GM18502 (cell line): ENCODE data around the gene BMI1.
A peak's percentile ranks its signal among the peaks of the same experiment; 100 is the strongest.
"Not testable (repeated sequence)": the region's sequence is repeated elsewhere in the genome, so short reads cannot be mapped to it uniquely, and the experiment has no call there.

Experiments used
- ATAC-seq: cut with Tn5 transposase; IDR thresholded peaks from one replicate; pipeline ENCODE4 v1.9.1; 2021; ENCODE audit warnings: mild to moderate bottlenecking; ENCODE audit not compliant: unreplicated experiment, poor library complexity

Gene BMI1

DNA sequence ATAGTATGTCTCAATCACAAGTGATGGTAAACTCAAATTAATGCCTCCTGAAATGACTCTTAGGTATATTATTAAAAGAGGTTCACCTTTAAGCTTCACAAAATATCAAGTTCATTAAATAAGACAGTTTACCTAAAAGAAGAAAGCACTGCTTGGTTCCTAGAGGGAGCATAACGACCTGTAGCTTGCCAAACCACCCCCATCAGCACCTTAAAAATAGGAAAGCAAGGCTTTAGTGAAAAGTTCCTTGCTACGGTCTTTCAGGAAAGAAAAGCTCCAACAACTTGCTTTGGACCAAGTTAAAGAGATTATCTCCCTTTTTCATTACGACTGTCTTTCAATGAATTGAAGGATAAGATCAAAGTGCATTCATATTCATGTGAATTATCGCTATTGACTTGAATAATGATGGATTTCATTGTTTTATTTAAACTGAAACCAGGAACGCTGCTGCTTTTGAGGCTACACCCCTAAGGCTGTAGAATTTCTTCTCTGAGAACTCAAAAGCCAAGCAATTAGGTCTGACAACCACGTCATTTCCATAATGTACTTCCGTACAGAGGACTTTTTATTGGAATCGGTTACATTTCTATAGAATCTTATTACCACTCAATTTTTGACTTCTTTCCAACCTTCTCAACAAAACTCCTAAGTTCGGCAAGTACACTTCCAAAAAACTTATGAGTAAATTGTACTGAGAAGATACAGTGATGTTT is 17.4 kb downstream of the BMI1 start:
- no peak for ATAC-seq

DNA sequence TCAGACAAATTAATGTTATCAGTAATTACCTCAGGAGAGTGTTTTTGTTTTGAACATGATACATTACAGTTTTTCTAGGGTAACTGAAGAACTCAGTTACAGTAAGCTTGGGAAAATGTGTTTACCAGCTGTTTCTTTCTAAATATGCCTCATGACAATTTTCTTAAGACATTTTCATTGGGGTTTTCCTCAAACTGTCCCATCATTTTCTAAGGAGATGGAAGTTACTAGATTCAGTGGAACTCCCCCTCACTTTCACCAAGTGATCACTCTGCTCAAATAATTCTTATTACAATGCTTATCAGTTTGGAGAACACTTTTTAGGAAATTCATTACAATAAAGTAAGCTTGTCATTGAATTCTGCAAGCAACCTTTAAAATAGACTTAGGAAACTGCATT is 18.0 kb downstream of the BMI1 start:
- no peak for ATAC-seq

DNA sequence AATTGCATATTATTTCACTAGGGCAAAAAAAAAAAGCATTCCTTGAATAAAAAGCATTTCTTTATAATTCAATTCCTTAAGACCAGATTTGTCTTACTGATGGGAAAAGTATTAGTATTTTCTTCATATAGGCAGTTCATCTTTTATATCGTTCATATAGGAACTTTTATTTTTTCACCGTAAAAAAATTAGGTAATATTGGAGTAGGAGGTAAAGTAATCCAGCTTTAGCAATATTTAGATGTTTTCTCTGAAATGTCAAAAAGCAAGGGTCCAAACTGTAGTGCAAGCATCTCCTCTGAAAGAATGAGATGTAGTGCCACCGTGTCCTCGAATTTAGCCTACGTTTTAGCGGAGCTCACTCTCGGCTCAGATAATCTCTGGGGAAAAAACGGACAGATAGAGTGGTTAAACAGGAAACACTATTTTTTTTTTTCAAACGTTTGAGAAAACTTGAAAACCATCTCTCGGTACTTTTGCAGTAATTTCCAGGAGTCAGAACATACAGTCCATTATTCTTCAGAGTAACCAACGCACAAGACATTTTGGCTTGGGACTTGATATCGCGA is 18.9 kb downstream of the BMI1 start:
- ATAC-seq: peak; percentile 0

DNA sequence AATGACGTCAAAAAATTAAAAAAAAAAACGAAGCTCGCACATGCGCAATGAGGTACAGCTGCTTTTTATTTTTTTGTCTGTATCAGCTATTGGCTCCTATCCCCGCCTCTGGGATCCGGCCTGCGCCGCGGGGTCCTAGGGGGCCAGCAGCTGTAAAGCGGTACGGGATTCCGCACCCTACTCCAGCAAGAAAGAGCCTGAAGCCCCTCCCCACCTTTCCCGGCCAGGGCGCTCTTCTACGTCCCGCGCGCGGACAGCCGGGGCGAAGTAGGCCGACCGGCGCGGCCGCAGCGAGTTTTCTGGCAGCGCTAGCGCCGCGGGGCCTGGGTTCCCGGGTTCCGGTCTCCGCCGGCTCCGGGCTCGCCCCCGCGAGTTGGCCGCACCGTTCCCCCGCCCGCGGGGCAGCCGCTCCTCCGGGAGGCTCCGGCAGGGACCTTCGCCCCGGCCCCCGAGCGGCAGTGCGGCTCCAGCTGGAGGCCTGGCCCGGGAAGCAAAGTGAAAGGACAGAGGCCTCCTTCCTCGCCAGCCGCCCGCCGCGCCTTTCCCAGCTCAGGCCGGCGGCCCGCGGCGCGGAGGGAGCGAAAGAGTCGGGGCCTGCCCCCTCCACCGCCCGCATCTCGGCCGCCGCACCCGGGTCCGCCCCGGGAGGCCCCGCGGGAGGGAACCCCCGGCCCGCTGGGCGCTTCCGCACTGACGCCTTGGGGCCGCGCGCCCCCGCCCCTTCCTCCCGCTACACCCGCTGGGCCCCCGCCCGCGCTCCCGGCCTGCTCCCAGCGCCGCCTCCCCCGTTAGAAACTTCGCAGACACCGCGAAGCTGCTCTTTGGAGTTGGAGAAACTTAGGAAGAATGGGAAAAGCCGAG is 19.7 kb downstream of the BMI1 start:
- peak; percentile 41 for ATAC-seq

DNA sequence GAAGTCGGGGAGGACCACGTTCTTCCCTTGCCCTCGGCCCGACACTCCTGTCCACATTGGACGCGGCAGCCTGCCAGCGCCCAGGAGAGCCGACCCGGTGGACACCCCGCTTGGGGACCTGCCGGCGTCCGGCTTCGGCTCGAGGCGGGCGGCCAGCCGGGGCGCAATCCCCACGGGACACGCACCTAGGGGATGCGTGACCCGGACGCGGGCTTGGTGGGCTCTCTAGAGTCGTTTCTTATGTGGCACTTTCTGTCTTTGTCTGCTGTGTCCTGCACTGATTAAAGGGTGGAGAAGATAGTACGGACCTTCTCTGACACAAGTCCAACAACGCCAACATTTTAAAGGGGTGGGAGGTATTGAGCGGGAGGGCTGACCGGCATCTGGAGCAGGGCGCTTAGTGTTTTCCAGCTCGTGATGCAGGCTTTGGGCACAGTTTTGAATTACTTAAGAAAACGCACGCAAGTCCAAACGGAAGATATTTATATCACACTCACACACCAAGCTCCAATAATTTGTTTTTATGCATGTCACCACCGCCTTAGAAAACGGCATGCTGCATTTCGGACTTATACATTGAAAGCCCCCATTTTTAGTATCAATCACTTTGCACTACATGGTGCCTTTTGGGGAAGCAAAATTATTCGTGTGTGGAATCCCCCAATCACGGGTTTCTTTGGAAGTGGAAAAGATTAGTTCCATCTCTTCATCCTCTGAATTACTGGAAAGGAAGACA is 20.5 kb downstream of the BMI1 start:
- ATAC-seq: peak; percentile 6

DNA sequence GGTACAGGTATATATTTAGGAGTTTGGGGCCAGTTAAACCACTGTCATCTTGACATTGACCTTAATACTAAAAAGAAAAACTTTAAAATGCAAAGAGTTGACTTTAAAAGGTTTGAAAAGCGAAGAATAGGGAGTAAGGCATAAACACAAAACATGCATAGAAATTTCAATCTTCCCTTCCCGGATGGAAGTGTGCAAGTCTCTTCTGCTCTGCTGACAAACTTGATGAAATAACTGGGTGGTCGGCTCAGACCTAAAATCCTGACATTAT is 21.0 kb downstream of the BMI1 start:
- no peak for ATAC-seq

DNA sequence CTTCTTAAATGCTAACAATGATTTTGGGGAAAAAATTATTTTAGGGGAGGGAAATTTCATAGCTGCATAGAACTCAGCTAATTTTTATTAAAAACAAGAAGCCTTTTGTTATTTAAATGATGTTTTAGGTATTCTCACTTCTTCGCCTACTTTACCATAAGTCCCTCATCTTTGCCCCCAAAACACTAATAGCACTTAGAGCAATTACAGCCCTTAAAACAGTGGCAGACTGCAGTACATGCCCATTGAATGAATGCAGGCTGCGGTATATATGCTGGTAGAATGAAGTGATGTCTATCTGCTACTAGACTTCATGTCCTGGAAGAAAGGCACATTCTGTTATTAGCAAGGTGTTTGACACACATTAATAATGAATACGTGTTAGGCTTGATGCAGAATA is 21.5 kb downstream of the BMI1 start:
- ATAC-seq: no peak

DNA sequence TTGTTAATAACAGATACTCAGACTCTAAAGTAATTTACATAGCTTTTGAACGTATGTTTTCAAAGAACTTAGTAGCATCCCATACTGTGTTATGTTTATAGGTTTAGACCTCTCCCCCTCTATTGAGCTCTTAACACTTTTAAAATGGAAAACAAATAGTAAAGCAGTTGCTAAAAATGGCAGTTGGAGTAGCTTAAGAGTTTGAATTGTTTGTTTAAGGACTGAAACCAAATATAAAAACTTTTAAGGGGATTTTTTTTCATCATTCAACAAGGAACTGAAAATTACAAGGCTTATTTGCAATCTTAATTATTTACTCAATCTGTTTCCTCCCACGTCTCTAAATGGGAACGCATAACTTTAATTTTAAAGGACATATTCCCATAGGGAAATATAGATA is 22.8 kb downstream of the BMI1 start:
- ATAC-seq: no peak

DNA sequence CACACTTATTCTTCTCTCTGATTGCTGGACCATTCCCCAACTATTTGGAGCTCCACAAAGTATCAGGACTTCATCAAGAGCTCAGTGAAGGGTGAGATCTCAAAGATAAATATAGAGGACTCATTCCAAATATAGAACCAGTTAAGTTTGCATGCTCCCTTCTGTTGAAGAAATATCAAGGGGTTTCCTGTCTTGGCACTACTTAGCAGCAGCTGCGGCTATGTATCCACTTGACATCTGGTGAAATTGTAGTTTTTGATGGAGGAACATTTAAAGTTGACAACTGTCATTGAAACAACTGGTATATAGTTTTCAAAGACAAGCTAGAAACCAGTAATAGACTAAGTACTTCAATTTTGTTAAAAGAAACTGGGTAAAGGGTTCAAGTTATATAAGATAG is 23.4 kb downstream of the BMI1 start:
- no peak for ATAC-seq

DNA sequence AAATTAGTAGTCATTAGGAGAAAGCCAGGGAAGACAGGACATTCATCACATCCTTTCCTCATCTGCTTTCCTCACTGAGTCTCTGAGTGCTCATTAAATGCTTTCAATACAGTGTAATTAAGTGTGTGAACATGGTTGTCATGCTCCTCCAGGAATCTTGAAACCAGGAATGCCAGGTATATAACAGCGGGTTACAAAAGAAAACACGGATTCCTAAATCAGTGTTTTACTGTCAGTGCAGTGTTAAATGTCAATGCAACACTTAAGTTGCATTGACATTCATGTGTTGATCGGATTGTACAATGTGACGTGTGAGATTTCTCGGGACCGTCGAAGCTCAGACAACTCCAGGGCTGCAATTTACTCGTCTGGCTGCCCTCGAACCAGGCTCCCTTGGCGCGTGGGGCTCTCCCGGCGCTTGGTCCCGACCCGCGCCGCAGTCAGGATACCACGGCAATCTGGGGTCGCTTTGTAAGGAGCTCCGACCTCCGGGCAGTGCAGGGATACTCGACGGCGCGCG is 23.9 kb downstream of the BMI1 start:
- ATAC-seq: no peak

DNA sequence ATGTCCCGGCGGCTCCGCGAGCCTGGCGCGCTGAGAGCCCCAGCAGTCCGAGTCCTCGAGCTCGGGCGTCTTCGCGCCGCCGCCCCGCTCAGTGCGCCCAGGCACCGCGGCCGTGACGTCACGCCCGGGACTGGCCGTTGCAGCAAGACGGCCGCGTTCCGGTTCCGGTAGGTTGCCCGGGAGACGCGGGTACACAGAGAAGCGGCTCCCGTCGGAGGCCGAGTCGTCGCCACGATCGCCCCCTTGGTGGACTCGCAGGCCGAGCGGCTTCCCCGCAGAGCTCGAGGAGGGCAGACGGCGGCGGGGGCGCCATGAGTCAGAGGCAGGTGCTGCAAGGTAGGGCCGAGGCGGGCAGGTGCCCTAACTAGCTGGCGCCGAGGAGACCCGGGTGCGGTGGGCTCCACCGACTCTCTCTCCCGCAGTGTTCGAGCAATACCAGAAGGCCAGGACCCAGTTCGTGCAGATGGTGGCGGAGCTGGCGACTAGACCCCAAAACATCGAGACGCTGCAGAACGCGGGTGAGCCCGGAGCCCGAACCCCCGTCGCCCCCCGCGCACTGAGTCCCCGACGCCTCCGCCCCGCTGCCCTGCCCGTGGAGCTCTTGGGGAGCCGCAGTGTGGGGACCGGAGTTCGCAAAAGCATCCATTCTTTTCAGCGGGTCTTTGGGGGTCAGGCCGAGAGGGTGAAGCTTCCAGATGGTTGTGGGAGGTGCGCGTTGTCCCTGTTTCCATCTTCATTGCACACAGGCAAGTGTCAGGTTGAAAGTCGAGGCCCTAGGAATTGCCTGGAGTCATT is 24.6 kb downstream of the BMI1 start, which contains the start of gene SPAG6:
Gene SPAG6 (plus strand): TSS at position 196 of the 795 bp plus-strand sequence. CDS start 116 bp downstream, at position 312.
- ATAC-seq: peak; percentile 48

DNA sequence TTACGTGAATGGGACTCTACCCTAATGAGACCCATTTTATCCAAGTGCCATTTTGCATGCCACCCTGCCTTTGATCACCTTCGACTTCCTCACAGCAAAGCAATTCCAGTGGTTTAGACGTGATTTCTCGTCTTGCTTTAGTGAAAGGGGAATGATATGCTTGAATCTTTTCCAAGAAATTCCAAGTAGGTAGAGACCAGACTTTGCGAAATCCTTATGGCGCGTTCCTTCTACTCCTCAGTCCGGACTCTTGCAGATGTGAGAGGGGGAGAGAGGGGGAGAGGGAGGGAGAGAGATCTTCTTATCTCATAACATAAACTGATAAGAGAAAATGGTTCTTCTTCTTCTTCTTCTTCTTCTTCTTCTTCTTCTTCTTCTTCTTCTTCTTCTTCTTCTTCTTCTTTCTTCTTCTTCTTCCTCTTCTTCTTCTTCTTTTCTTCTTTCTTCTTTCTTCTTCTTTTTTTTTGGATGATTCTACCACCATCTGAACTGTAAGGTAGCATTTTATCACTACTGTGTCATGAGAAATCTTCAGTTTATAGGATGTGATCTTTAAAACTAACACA is 25.3 kb downstream of the BMI1 start:
- ATAC-seq: no peak

DNA sequence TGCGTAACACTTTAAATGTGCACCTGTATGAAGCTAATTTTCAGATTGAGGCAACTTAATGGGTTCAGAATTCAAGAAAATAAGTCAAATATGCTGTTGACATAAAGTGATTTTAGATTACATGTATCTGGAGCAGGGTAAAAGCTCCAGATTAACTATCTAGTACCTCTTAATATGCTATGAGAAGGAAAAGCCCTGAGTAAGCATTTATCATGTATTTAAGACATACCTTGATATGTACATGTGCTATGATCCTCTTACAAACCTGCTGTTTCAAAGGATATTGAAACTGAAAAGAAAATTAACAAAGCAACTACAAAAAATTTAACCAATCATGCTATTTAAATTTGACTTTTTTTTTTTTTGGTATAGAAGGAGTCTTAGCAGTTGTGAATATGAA is 28.9 kb downstream of the BMI1 start:
- no peak for ATAC-seq

DNA sequence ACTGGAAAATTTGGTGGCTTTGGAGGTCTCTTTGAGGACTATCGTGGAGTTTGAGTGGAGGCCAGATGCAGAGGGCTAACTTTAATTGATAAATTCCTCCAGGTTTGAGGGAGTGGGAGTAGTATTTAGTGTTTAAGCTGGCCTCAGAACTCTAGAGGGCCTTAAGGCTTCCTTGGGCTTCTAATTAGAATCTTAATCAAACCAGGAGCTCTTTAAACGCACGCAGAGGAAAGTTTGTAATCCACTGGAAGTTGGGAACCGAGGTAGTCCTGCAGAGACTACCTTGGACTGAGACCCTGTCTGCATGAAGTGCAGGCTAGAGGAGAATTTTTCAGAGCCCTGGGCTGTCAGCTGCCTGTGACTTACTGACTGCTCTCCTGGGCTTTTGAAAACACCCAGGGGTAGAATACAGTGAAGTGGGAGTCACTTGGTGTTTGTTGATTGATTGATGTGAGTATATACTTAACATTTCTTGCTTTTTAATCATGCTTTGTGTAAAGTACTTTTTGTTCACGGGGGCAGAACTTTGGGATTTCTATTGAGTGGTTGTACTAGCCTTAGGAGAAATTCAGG is 30.3 kb downstream of the BMI1 start:
- ATAC-seq: no peak

DNA sequence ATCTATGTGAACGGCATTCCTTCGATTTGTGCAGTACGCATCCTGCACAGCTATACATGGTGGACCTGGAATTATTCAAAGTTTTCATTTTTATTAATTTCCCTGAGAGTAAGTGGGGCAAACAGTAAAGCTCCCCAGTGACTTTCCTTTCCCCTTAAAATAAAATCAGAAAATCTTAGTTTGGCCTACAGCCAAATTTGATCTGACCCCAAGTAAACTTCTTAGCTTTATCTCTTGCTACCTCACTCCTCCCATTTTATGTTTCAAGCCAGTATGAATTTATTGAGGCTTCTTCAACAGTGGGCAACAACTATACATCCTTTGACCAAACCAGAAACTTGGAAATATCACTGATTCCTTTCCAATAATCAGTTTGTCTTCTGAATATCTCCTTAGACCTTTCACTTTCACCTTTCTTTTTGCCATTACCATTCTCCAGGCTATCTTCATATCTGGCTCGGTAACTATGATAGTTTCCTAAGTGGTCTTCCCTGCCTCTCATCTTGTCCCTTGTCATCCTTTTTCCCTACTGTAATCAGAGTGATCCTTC is 35.5 kb downstream of the BMI1 start:
- no peak for ATAC-seq

DNA sequence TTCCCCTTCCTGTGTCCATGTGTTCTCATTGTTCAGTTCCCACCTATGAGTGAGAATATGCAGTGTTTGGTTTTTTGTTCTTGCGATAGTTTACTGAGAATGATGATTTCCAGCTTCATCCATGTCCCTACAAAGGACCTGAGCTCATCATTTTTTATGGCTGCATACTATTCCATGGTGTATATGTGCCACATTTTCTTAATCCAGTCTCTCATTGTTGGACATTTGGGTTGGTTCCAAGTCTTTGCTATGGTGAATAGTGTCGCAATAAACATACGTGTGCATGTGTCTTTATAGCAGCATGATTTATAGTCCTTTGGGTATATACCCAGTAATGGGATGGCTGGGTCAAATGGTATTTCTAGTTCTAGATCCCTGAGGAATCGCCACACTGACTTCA is 36.9 kb downstream of the BMI1 start:
- ATAC-seq: not testable (repeated sequence)

DNA sequence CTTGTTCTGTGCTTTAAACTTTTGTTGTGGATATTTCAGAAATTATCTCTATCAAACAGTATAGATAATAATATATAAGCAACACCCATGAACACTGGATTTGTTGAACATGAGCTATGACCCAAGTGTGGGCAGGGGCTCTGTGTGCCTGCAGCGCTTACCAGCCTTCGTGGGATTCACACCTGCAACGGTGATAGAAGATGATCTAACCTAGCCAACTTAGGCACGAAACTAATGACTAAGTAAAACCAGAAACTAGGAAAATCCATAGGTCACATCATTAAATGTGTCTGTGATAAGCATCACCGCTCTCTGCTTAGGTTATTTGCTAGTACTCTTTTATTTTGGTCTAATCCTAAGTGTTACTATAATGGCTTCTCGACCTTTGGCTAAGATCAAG is 42.4 kb downstream of the BMI1 start:
- ATAC-seq: no peak

DNA sequence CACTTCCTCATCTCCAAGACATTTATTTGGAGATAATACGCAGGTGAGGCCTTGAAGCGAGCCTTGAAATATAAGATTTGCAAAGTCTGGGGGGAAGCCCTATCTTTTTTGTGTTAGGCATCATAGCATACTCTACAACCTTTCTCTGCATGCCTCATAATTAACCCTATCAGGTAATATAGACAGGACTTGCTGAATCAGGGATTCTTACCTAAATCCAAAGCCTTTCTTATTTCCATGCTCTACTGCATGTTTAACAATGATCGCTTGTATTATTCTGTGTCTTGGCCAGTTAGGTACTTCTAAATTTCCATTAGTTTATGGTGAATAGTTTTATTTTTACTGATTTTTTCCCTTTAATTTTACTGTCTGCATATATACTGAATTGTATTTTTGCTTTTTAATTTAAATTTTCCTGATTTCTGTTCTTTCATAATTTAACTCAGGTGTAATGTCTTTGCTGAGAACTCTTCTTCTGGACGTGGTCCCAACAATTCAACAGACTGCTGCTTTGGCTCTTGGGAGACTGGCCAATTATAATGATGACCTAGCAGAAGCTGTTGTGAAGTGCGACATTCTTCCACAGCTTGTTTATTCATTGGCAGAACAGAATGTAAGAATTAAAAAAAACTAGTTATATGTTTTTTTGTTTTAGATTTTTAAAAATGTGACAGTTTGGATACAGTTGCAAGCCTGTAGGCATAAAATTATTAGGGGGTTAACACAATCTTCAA is 43.7 kb downstream of the BMI1 start:
- no peak for ATAC-seq
